Smooth muscle cell of the brain vasculature (primary cell): Measurements from ENCODE around the gene LAMC2.
"Not testable (repeated sequence)": the region's sequence is repeated elsewhere in the genome, so short reads cannot be mapped to it uniquely, and the experiment has no call there.

Source experiments
- DNase-seq: peaks from one replicate; pipeline ENCODE4 v3.0.0-alpha.2; 2012; ENCODE audit warnings: low read depth, low spot score

LAMC2 gene

DNA sequence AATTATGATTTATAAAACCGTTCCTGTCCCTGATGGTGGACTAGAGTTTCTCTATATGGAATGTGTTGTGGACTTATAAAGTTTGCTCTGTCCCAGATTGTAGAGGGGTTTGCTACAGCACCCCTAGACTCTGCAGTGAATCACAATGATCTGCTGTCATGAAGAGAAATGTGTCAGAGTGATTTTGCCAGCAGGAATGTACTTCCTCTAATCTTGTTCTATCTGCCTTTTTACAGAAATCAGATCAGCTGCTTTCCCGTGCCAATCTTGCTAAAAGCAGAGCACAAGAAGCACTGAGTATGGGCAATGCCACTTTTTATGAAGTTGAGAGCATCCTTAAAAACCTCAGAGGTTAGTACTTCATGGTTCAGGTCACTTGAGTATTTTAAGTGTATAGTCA is 52.0 kb downstream of the LAMC2 start:
- no peak for DNase-seq

GRCh38 chr1:183239220-183239742 is 53.2 kb downstream of the LAMC2 start:
- no peak for DNase-seq

GRCh38 chr1:183239793-183240525 is 53.9 kb downstream of the LAMC2 start:
- no peak for DNase-seq

GRCh38 chr1:183240526-183240825 is 54.4 kb downstream of the LAMC2 start:
- no peak for DNase-seq

DNA sequence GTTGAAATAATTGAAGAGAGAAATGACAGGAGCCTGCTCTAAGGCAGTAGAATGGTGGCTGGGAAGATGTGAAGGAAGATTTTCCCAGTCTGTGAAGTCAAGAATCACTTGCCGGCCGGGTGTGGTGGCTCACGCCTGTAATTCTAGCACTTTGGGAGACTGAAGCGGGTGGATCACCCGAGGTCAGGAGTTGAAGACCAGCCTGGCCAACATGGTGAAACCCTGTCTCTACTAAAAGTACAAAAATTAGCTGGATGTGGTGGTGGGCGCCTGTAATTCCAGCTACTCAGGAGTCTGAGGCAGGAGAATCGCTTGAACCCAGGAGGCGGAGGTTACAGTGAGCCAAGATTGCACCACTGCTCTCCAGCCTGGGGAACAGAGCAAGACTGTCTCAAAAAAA is 54.8 kb downstream of the LAMC2 start:
- DNase-seq: not testable (repeated sequence)

DNA sequence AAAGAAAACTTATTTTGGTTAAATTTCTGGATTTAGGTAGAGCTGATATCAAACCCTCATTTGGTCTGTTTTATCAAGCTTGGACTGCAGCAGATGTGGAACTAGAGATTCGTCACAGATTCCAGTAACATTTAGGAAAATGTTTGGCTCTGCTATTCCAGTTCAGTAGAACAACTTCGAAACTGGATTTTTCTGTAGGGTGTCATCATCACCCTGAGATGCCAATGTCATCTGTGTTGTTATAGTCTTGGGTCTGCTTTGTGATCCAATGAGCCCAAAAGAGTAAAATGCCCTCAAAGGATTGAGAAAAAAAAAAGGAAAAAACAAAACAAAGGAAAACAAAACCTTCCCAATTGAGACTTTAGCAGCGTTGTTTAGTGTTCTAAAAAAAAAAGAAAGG is 55.4 kb downstream of the LAMC2 start:
- no peak for DNase-seq

DNA sequence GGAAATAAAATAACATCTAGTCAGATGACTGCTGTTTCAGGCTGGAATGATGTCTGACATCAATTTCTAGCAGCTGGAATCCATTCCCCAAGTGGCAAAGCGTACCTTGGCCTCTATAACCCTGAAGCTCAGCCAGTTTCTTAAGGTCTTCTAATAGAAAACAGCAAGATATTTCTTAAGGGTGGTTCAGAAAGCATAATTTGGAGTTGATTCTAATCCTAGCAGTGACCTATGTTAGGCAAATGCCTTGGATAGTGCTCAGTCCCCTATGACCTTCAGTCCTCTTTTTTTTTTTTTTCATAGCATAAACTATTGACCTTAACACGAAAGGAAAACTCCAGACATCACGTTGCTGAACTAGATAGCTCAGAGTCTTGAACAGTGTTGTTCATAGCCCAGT is 56.5 kb downstream of the LAMC2 start:
- no peak for DNase-seq

DNA sequence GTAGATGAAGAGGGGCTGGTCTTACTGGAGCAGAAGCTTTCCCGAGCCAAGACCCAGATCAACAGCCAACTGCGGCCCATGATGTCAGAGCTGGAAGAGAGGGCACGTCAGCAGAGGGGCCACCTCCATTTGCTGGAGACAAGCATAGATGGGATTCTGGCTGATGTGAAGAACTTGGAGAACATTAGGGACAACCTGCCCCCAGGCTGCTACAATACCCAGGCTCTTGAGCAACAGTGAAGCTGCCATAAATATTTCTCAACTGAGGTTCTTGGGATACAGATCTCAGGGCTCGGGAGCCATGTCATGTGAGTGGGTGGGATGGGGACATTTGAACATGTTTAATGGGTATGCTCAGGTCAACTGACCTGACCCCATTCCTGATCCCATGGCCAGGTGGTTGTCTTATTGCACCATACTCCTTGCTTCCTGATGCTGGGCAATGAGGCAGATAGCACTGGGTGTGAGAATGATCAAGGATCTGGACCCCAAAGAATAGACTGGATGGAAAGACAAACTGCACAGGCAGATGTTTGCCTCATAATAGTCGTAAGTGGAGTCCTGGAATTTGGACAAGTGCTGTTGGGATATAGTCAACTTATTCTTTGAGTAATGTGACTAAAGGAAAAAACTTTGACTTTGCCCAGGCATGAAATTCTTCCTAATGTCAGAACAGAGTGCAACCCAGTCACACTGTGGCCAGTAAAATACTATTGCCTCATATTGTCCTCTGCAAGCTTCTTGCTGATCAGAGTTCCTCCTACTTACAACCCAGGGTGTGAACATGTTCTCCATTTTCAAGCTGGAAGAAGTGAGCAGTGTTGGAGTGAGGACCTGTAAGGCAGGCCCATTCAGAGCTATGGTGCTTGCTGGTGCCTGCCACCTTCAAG is 57.3 kb downstream of the LAMC2 start:
- DNase-seq: no peak

- DNase-seq: no peak
Observed at GRCh38 chr1:183244466-183244865, 58.4 kb downstream of the LAMC2 start.

DNA sequence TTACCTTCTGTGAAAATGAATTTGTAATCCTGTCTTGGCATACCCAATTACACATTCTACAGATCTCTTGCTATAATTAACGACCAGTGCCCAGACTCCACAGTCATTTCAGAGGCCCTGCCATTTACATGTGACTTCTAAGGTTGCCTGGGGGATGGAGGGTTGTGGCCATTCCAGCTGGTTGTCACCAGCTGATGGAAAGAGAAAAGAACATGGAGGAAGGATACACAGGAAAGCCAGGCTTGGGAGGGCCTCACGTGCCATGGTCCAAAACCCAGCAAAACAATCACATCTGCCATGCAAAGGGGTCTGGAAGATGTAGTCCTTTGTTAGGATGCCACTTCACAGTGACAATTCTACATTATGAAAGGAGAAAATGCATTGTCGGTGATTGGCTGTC is 59.3 kb downstream of the LAMC2 start:
- DNase-seq: no peak

GRCh38 chr1:183246436-183246835 is 60.4 kb downstream of the LAMC2 start:
- DNase-seq: no peak

DNA sequence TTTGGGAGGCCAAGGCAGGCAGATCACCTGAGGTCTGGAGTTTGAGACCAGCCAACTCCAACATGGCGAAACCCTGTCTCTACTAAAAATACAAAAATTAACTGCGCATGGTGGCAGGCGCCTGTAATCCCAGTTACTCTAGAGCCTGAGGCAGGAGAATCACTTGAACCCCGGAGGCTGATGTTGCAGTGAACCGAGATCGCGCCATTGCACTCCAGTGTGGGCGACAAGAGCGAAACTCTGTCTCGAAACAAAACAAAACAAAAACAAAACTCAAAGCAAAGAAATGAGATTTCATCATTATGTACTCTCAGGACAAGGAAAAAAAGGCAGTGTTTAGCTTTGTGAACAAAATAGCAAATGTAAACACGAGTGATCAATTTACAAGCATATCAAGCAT is 61.0 kb downstream of the LAMC2 start:
- no peak for DNase-seq

DNA sequence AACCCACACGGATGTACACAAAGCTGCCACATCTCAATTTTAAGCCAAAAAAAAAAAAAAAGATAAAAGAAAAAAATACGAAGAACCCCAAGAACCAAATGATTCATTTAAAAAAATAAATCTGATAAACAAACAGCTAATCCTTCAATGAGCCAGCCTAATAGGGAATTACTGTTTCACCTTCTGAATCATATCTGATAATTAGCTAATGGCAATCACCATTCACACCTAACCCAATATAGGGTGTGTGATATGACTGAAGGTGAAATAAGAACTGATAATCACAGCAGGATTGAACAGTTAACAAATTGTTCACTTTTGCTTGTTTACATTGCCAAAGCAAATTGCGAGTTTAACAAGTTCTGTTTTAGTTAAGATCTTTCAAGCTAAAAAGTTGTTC is 61.4 kb downstream of the LAMC2 start:
- no peak for DNase-seq

- DNase-seq: no peak
Observed at GRCh38 chr1:183247931-183248330, 61.9 kb downstream of the LAMC2 start.

DNA sequence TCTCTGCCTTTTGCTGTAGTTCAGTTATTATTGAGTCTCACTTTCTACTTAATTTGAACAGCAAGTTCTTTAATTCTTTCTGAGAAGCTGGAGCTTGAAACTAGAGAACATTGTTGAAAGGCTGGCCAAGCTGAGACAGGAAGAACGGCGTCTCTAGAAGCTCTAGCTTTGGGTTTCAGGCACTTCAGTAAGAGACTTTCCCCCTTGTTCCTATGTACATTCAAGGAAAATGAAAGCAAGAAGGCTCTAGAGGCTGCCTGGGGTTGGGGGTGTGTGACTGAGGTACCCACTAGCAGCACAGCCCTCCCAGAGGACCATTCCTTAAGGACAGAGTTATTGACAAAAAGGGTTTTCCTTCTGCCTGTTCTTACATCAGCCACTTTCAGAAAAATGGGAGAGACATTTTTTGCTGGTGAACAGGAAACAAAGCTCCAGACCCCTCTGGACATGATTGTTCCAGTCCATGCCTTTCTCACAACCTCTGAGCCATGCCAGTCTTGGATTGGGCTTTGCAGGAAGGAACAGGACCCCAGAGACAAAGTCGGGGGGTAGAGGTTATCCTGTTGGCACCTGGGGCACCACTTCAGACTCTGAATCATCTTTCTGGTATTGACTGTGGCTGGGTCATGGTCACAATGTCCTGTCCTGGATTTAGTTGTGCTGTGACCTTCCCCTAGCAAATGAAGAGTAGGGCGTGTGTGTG is 63.1 kb downstream of the LAMC2 start:
- DNase-seq: no peak

DNA sequence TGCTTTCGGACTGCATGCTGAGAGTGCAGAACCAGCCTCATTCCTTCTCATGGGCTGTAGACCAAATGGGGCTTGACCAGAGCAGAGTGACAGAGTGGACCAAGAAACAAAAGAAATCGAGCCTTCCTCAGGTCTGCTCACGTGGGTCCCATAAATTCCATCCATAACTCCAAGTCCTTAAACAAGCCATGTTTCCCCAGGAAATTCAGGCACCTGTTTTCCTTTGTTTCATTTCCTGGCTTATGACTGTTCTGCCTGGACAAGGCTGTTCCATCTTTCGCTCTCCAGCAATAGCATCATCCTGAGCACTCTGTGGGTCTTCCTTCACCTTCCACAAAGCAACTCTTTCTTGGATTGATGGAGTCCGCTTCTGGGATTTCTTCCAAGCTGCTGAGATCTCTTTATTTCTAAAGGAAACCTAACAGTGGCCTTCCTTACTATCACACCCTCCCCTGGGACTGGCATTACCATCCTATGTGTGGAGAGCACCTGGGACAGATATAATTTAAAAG is 63.9 kb downstream of the LAMC2 start:
- no peak for DNase-seq

DNA sequence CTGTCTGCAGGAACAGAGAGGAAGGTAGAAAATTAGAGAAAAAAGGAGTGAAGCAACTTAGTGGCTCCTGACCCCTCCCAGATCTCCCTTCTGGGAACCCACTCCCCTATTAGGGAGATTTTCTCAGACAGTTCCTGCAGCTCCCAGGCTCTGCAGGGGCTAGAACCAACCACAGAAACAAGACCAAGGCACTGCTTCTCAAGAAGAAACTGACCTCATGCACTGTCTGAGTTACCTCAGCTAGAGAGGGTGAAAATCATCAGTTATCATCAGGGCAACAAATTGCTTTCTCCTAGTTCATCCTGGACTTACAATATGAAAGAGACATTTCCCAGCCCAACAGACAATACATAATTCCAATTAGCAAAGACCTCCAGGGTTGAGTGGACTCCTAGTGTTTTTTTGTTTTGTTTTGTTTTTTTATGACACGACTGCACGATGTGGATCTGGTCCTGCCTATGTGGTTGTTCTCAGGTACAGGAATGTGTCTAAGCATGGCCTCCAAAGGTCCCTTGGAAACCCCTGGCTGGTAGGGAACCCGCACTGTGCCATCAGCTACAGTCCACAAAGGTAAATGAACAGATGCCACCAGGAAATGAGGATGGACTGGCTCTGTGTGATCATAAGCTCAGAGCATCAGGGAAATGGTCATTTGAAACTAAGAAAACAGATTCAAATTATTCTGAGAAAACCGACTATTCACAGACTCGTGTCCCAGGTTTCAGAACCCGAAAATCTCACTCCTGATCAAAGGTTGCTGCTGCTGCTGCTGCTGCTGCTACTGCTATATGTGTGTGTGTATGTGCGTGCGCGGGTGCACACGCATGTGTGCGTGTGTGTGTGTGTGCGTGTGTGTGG is 65.3 kb downstream of the LAMC2 start:
- no peak for DNase-seq

DNA sequence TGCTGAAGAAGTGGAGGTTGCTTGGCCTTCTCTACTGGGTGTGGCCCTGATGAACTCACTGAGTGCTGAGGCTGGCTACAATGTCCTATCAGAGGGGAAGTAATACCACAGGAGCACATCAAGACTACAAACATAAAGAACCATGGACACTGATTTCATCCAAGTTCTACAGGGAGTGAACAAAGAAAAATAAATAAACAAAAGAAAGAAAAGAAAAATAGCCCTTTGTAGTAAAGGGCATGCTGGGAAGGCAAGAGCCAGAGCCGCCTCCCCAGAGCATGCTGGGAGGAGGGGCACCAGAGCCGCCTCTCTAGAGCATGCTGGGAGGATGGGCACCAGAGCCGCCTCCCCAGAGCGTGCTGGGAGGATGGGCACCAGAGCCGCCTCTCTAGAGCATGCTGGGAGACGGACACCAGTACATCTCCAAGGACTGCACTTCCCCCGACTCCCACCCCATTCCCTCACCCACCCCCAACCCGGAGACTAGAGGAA is 65.9 kb downstream of the LAMC2 start:
- no peak for DNase-seq

DNA sequence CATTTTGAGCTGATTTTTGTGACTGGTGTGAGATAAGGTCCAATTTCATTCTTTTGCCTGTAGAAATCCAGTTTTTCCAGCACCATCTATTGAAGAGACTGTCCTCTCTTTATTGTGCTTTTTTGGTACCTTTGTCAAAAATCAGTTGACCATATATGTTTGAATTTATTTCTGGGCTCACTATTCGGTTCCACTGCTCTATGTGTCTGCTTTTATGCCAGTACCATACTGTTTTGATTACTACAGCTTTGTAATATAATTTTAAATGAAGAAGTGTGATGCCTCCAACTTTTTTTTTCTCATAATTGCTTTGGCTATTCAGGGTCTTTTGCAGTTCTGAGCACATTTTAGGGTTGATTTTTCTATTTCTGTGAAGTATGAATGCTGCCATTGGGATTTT is 69.0 kb downstream of the LAMC2 start:
- no peak for DNase-seq

- no peak for DNase-seq
Observed at GRCh38 chr1:183259924-183260323, 73.9 kb downstream of the LAMC2 start.

- DNase-seq: no peak
Observed at GRCh38 chr1:183262628-183263200, 76.7 kb downstream of the LAMC2 start.
